Fibroblast of lung (primary cell): ENCODE data around the gene SH3GL3.

Experiments used
- CTCF ChIP-seq, 2 donors: IDR thresholded peaks in 1 of 2; conservative IDR thresholded peaks in 1 of 2; 1 replicate in 1 of 2; 2 replicates in 1 of 2; pipeline ENCODE4 v1.5.1; 2011 to 2012; ENCODE audit warnings: low read length in 2 of 2, control low read depth in 1 of 2, inconsistent platforms in 1 of 2, low read depth in 1 of 2, mild to moderate bottlenecking in 1 of 2
- EZH2 ChIP-seq: IDR thresholded peaks from 2 replicates; pipeline ENCODE4 v1.5.1; 2012; ENCODE audit warnings: low read length, control low read depth, mild to moderate bottlenecking; ENCODE audit errors: missing control alignments

DNA sequence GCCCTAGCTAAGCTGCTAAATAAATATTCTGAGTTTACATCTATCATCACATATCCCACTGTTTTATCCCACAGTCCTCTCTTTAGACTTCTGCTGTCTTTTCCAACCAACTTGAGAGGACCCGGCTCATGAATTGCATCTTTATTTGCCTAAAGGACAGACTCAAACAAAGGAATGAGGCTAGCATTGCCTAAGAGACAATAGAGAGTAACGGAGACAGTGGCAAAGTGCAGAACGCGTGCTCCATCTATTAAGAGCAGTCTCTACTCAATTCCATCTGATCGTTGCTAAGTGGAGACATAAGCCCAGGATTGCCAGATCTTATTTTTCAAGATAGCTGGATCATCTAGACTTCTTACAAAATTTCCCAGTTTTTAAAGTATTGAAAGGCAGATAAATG is 209.1 kb downstream of the SH3GL3 start:
- TF ChIP-seq CTCF (conservative IDR thresholded peaks at IDR 0.05 in 1 of 2, IDR thresholded peaks at IDR 0.05 in 1 of 2; ENCODE audit: low read depth in 1 of 2, low read length in 2 of 2) (no peak), EZH2 (no peak)
